ENCODE data around the gene C9orf85. TPM values are rescaled to one million over a fixed set of nuclear protein-coding genes. Genes with fewer than 3 reads are reported as not detected.

The C9orf85 gene
- total and polyA plus RNA-seq, 2 of the 4 experiments (the other 2 are of a cell fraction) = 4.3 to 8.4 TPM

DNA sequence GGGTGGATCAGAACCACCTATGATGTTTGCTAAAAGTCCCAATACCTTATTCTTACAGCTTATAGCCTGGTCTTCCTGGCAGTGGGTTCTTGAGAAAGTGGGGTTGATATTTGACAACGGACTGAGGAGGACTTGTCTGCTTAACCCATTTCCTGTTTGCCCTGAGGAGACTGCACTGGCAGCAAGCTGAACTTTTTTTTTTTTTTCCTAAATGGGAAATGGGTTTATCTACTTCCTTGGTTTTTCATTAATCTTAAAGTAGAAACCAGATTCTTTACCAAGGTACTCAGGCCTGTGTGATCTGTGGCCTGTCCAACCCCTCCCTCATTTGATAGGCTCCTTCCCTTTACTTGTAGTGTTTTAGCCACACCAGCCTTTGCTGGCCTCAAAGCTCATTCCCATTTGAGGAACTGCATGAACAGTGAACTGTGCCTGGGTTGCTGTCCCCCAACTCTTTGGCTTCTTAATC lies 101.9 kb downstream of the C9orf85 start:
- no TSS peak for BruUV-seq (replicated peaks)
- POLR2A ChIA-PET (ENCODE audit: unreplicated experiment) = no interaction called here
- no CpG with 5 or more reads among the region's 1 CpG for WGBS, 2 experiments (ENCODE audit: extremely low coverage in 2 of 2, insufficient read length in 1 of 2)

More for the DNA sequence above, 101.9 kb downstream of the C9orf85 start:
- intact Hi-C loops (cut with micrococcal nuclease) = no loop called here
- H4K8ac ChIP-seq (ENCODE audit: low read depth in 2 of 2, low read length in 2 of 2) = no peak overlapping the region
- no peak overlapping the region for H3K9ac ChIP-seq (ENCODE audit: low read depth, low read length)
- H3K4me1 ChIP-seq (ENCODE audit: control insufficient read depth, insufficient read depth, low read length) = no peaks in the 10 kb centered on the region
- H3K4ac ChIP-seq (ENCODE audit: low read depth, low read length) = no peak overlapping the region
- no peaks in the 10 kb centered on the region for H4K20me1 ChIP-seq (ENCODE audit: insufficient read depth, low read length)
- no peak overlapping the region for H3K56ac ChIP-seq (ENCODE audit: extremely low read depth, insufficient read depth, low read length)
- TF ChIP-seq SMC3 (IDR thresholded peaks at IDR 0.05; ENCODE audit: low read depth, low read length) = no peak
- TF ChIP-seq, protein P1, sequence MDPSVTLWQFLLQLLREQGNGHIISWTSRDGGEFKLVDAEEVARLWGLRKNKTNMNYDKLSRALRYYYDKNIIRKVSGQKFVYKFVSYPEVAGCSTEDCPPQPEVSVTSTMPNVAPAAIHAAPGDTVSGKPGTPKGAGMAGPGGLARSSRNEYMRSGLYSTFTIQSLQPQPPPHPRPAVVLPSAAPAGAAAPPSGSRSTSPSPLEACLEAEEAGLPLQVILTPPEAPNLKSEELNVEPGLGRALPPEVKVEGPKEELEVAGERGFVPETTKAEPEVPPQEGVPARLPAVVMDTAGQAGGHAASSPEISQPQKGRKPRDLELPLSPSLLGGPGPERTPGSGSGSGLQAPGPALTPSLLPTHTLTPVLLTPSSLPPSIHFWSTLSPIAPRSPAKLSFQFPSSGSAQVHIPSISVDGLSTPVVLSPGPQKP (IDR thresholded peaks at IDR 0.05; ENCODE audit: borderline replicate concordance, low read depth, low read length) = no peak
- no peak for TF ChIP-seq RCOR1 (IDR thresholded peaks at IDR 0.05; ENCODE audit: insufficient replicate concordance, low read length)
- TF ChIP-seq CEBPB (IDR thresholded peaks at IDR 0.05; ENCODE audit: low read depth, low read length) = no peak
- no peak for TF ChIP-seq RAD21 (IDR thresholded peaks at IDR 0.05; ENCODE audit: low read length)
- no peak for TF ChIP-seq POLR2A (IDR thresholded peaks at IDR 0.05; ENCODE audit: low read depth, low read length)
- TF ChIP-seq MAFK (IDR thresholded peaks at IDR 0.05; ENCODE audit: low read depth, low read length) = no peak
- no peak for TF ChIP-seq MAZ (IDR thresholded peaks at IDR 0.05; ENCODE audit: borderline replicate concordance, low read depth, low read length)
- TF ChIP-seq CHD1 (IDR thresholded peaks at IDR 0.05; ENCODE audit: low read depth, low read length) = no peak
- TF ChIP-seq RFX5 (IDR thresholded peaks at IDR 0.05; ENCODE audit: low read depth, low read length) = no peak
- TF ChIP-seq FOS (IDR thresholded peaks at IDR 0.05; ENCODE audit: low read depth, low read length) = no peak
- TF ChIP-seq, protein P2, sequence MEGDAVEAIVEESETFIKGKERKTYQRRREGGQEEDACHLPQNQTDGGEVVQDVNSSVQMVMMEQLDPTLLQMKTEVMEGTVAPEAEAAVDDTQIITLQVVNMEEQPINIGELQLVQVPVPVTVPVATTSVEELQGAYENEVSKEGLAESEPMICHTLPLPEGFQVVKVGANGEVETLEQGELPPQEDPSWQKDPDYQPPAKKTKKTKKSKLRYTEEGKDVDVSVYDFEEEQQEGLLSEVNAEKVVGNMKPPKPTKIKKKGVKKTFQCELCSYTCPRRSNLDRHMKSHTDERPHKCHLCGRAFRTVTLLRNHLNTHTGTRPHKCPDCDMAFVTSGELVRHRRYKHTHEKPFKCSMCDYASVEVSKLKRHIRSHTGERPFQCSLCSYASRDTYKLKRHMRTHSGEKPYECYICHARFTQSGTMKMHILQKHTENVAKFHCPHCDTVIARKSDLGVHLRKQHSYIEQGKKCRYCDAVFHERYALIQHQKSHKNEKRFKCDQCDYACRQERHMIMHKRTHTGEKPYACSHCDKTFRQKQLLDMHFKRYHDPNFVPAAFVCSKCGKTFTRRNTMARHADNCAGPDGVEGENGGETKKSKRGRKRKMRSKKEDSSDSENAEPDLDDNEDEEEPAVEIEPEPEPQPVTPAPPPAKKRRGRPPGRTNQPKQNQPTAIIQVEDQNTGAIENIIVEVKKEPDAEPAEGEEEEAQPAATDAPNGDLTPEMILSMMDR (conservative IDR thresholded peaks at IDR 0.05; ENCODE audit: low read depth, low read length) = no peak
- TF ChIP-seq NFE2L2 (IDR thresholded peaks at IDR 0.05; ENCODE audit: low read depth, low read length) = no peak
- TF ChIP-seq BHLHE40 (IDR thresholded peaks at IDR 0.05; ENCODE audit: low read depth, low read length) = no peak
- H3K4me3 ChIP-seq (ENCODE audit: insufficient read depth, low read depth, low read length) = no peak overlapping the region
- no peaks in the 10 kb centered on the region for H3K9me3 ChIP-seq (ENCODE audit: control insufficient read depth, insufficient read depth, low read length)
- no peak overlapping the region for H3K14ac ChIP-seq (replicated peaks; ENCODE audit: low read depth, low read length)
- H4K91ac ChIP-seq (ENCODE audit: insufficient read depth, low read depth, low read length) = no peak overlapping the region
- no peak overlapping the region for H4K5ac ChIP-seq (ENCODE audit: low read depth, low read length)
- H3K27me3 ChIP-seq (ENCODE audit: control insufficient read depth, insufficient read depth, low read length) = peaks cover 6% of the 10 kb centered on the region
- in situ Hi-C loops (cut with MboI; ENCODE audit: low sequenced_read_pairs) = loop anchor here (10.0 kb wide), 1 partner anchor 189 kb away; no protein-coding TSS in a partner anchor
- H2BK15ac ChIP-seq (ENCODE audit: low read depth, low read length) = no peak overlapping the region
- no peak overlapping the region for H3K27ac ChIP-seq (ENCODE audit: insufficient read depth, low read length)
- ATAC-seq (ENCODE audit: low read depth) = no peak
- no peak overlapping the region for H2BK20ac ChIP-seq (ENCODE audit: low read depth, low read length)
- H3K9me1 ChIP-seq (ENCODE audit: insufficient read depth, low read length) = no peaks in the 10 kb centered on the region
- H3K18ac ChIP-seq (ENCODE audit: low read depth, low read length) = no peak overlapping the region
- H2AK9ac ChIP-seq (replicated peaks; ENCODE audit: low read depth, low read length, poor library complexity) = no peak overlapping the region
- no peak overlapping the region for H3K4me2 ChIP-seq (ENCODE audit: low read depth, low read length)
- H2BK120ac ChIP-seq (ENCODE audit: low read depth, low read length) = no peak overlapping the region
- H2AFZ ChIP-seq (replicated peaks; ENCODE audit: low read length, poor library complexity) = no peak overlapping the region
- no peak overlapping the region for H2AK5ac ChIP-seq (ENCODE audit: low read depth, low read length)
- no peaks in the 10 kb centered on the region for H3K36me3 ChIP-seq (ENCODE audit: control insufficient read depth, insufficient read depth, low read length)
- H2BK5ac ChIP-seq (ENCODE audit: low read depth, low read length, poor library complexity, severe bottlenecking) = no peak overlapping the region
- H3K79me1 ChIP-seq (ENCODE audit: low read depth in 1 of 2, low read length in 2 of 2) = no peaks in the 10 kb centered on the region
- H3K23ac ChIP-seq (ENCODE audit: low read depth, low read length) = no peak overlapping the region
- dilution Hi-C loops (cut with HindIII; ENCODE audit: low sequenced_read_pairs, unreplicated experiment) = no loop called here
- DNase-seq = no peak
- CTCF ChIA-PET = interaction anchor here (1.0 kb wide), 1 partner anchor 11 kb away, joined by 4 read pairs; no protein-coding TSS in a partner anchor
